ENCODE data around the gene ISCU.
"Not testable (repeated sequence)": the region's sequence is repeated elsewhere in the genome, so short reads cannot be mapped to it uniquely, and the experiment has no call there.

The ISCU gene

GRCh38 chr12:108618079-108618952 is 55.9 kb downstream of the ISCU start:
- ATAC-seq (replicated peaks; ENCODE audit: extremely low read depth, poor library complexity, severe bottlenecking) (peak; percentile 57), DNase-seq (ENCODE audit: low spot score in 2 of 2) (peak; percentile 65 to 77)
- H3K4me1 Mint-ChIP-seq, result peaks cover 63% of the 10 kb centered on the region
- H3K27ac Mint-ChIP-seq (ENCODE audit: low read depth), result peak overlapping the region; percentile 96
- peak overlapping the region; percentile 64 for H3K4me3 Mint-ChIP-seq
- no peaks in the 10 kb centered on the region for H3K9me3 Mint-ChIP-seq
- H3K36me3 Mint-ChIP-seq (ENCODE audit: insufficient read depth), result peaks cover 43% of the 10 kb centered on the region
- no peaks in the 10 kb centered on the region for H3K27me3 Mint-ChIP-seq

GRCh38 chr12:108618953-108619274 is 56.5 kb downstream of the ISCU start:
- not testable (repeated sequence) for H3K4me3 Mint-ChIP-seq; H3K9me3 Mint-ChIP-seq; ATAC-seq (replicated peaks; ENCODE audit: extremely low read depth, poor library complexity, severe bottlenecking); H3K27me3 Mint-ChIP-seq; DNase-seq (ENCODE audit: low spot score in 2 of 2)
- H3K36me3 Mint-ChIP-seq (ENCODE audit: insufficient read depth), result peaks cover 49% of the 10 kb centered on the region
- H3K4me1 Mint-ChIP-seq, result peaks cover 66% of the 10 kb centered on the region
- peak overlapping the region; percentile 96 for H3K27ac Mint-ChIP-seq (ENCODE audit: low read depth)
